Measurements from ENCODE around the gene NFIB.

The NFIB gene

DNA sequence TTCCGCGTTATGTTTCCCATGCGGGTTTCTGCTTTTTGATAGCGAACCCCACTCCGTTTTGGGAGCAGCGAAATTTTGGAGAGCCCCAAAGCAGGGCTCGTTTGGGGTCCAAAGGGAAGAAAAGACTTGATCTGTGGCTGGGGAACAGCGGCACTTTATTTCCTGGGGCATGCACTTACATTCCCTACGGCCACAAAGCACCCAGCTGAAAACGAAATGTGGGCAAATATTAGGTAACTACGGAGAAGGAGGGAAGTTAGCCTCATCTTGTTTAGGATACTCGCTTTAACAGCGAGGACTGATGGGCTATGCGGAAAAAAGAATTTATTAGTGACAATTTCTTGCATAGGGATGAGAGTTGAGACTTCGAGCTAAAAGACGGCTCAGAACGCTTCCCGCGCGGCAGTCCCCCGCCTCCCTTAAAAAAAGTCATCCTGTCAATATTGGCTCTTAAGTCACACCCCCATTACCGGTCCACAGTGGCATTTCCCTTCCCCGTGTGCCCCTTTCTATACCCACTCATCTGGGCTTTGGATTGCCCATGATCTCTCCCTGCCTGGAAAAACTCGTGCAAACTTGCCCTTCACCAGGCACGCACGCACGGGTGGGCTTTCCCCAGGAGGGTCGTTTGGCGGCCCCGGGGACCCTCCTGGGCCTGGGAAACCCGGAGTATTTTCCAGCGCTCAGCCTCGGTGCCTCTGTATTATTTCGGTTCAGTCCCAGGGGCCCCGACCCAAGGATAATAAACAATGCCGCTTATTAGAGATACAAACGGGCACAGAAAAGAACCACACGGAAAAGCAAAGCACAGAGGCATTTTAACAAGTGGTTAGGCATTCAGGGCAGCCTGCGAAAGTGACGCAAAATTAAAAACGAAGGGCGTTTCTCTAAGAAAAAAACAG lies 35.8 kb upstream of the NFIB start:
- H3K4me3 ChIP-seq (ENCODE audit: low read length): no peak overlapping the region
- H3K4me1 ChIP-seq (ENCODE audit: control insufficient read depth, insufficient read depth, low read length): peaks cover 49% of the 10 kb centered on the region
- H3K36me3 ChIP-seq (ENCODE audit: control insufficient read depth, insufficient read depth, low read length): no peaks in the 10 kb centered on the region
- H3K27me3 ChIP-seq (ENCODE audit: control insufficient read depth, insufficient read depth, low read length): peaks cover 77% of the 10 kb centered on the region
- H3K9me3 ChIP-seq (ENCODE audit: control insufficient read depth, low read length): no peaks in the 10 kb centered on the region
- H3K9ac ChIP-seq (ENCODE audit: low read length): peak overlapping the region; percentile 11

- H3K4me3 ChIP-seq (ENCODE audit: low read length): peak overlapping the region; percentile 15
- peak overlapping the region; percentile 11 for H3K9ac ChIP-seq (ENCODE audit: low read length)
- no peaks in the 10 kb centered on the region for H3K9me3 ChIP-seq (ENCODE audit: control insufficient read depth, low read length)
- peaks cover 83% of the 10 kb centered on the region for H3K27me3 ChIP-seq (ENCODE audit: control insufficient read depth, insufficient read depth, low read length)
- H3K4me1 ChIP-seq (ENCODE audit: control insufficient read depth, insufficient read depth, low read length): peaks cover 49% of the 10 kb centered on the region
- no peaks in the 10 kb centered on the region for H3K36me3 ChIP-seq (ENCODE audit: control insufficient read depth, insufficient read depth, low read length)
Measured at GRCh38 chr9:14349146-14349446, 35.2 kb upstream of the NFIB start.

DNA sequence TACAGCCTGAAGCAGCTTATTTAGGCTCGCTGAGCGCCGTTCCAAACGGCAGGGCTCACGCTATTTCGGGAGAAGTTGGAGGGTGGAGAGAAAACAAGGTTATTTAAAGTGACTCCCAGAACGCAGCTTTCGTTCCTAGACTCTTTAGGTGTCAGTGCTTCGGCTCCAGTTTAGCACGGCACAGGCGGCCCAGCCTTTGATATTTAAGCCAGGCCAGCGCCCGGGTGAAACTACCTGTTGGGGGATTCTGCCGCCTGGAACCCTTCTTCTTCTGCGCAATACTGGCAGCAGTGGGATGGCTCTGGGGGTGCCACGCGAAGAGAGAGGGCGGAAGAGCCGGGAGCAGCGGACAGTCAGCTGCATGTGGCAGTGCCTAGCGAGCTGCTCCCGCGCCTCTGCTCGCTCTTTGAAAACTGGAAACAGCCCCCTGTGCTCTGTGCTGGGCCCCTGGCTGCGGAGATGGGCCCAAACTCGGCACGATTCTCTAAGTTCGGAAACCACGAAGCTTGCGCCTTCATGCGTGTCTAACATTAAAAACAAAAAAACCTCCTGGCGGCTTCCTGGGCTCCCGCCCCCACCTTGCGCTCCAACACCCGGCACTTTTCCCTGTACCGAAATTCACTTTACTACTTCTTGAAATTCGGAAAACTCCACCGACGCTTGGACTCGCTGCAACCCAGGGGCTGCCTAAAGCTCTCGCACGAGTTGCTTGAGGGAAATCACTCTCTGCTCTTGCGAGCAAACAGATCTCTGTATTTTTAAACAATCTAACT lies 34.6 kb upstream of the NFIB start:
- H3K27me3 ChIP-seq (ENCODE audit: control insufficient read depth, insufficient read depth, low read length): peaks cover 84% of the 10 kb centered on the region
- H3K36me3 ChIP-seq (ENCODE audit: control insufficient read depth, insufficient read depth, low read length): no peaks in the 10 kb centered on the region
- peak overlapping the region; percentile 11 for H3K9ac ChIP-seq (ENCODE audit: low read length)
- H3K9me3 ChIP-seq (ENCODE audit: control insufficient read depth, low read length): no peaks in the 10 kb centered on the region
- peaks cover 47% of the 10 kb centered on the region for H3K4me1 ChIP-seq (ENCODE audit: control insufficient read depth, insufficient read depth, low read length)
- H3K4me3 ChIP-seq (ENCODE audit: low read length): peak overlapping the region; percentile 15

DNA sequence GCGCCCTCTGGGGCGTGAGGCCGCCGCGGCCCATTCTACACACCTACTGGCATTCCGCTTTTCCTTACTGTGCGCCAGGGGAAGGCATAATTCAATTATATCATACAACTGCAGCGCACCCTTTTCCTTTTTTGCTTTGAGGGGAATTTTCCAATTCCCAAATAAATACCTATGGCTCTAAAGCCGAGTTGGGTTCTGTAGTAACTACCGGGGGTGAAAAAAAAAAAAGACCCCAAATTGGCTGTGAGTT lies 34.1 kb upstream of the NFIB start:
- Histone ChIP-seq H3K9ac (ENCODE audit: low read length) (no peak overlapping the region), H3K4me1 (ENCODE audit: control insufficient read depth, insufficient read depth, low read length) (peaks cover 45% of the 10 kb centered on the region), H3K9me3 (ENCODE audit: control insufficient read depth, low read length) (no peaks in the 10 kb centered on the region), H3K36me3 (ENCODE audit: control insufficient read depth, insufficient read depth, low read length) (no peaks in the 10 kb centered on the region), H3K4me3 (ENCODE audit: low read length) (peak overlapping the region; percentile 22), H3K27me3 (ENCODE audit: control insufficient read depth, insufficient read depth, low read length) (peaks cover 88% of the 10 kb centered on the region)

DNA sequence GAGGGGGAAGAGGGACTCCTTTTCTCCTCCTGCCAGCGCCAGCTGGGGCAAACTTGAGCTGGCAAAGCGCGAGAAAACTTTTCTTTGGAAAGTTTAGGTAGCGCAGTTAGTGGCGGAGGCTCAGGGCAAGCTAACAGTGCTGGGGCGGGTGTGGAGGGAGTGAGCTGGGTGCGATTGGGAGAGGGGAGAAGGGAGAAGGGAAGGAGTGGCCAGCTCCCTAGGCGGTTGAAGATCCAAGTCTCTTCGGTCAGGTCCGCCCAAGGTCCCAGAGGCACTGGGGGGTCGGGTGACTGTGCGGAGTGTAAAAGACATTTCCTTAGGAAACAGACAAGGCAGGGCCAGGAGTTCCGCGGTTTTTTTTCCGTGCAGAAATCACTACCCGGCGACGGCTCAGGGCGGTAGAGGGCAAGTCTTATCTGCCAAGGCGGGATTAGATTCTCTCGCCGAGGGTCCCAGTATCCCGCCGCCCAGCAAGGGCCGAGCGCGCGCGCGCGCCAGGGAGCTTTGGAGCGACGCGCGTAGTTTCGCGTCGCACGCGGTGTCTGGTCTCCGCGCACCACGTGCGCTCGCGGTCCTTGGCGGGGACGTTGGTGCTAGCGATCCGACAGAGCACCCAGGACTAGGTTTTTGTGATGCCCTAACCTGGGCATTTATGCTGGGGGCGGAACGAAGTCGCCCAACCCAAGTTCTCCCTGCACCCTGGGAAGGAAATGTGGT lies 33.6 kb upstream of the NFIB start:
- Histone ChIP-seq H3K4me3 (ENCODE audit: low read length) (peak overlapping the region; percentile 22), H3K9me3 (ENCODE audit: control insufficient read depth, low read length) (no peaks in the 10 kb centered on the region), H3K27me3 (ENCODE audit: control insufficient read depth, insufficient read depth, low read length) (peaks cover 91% of the 10 kb centered on the region), H3K4me1 (ENCODE audit: control insufficient read depth, insufficient read depth, low read length) (peaks cover 45% of the 10 kb centered on the region), H3K36me3 (ENCODE audit: control insufficient read depth, insufficient read depth, low read length) (no peaks in the 10 kb centered on the region), H3K9ac (ENCODE audit: low read length) (no peak overlapping the region)

- Histone ChIP-seq H3K9ac (ENCODE audit: low read length) (no peak overlapping the region), H3K4me1 (ENCODE audit: control insufficient read depth, insufficient read depth, low read length) (peaks cover 45% of the 10 kb centered on the region), H3K4me3 (ENCODE audit: low read length) (peak overlapping the region; percentile 22), H3K27me3 (ENCODE audit: control insufficient read depth, insufficient read depth, low read length) (peaks cover 97% of the 10 kb centered on the region), H3K9me3 (ENCODE audit: control insufficient read depth, low read length) (no peaks in the 10 kb centered on the region), H3K36me3 (ENCODE audit: control insufficient read depth, insufficient read depth, low read length) (no peaks in the 10 kb centered on the region)
Measured at GRCh38 chr9:14346811-14347405, 33.0 kb upstream of the NFIB start.

DNA sequence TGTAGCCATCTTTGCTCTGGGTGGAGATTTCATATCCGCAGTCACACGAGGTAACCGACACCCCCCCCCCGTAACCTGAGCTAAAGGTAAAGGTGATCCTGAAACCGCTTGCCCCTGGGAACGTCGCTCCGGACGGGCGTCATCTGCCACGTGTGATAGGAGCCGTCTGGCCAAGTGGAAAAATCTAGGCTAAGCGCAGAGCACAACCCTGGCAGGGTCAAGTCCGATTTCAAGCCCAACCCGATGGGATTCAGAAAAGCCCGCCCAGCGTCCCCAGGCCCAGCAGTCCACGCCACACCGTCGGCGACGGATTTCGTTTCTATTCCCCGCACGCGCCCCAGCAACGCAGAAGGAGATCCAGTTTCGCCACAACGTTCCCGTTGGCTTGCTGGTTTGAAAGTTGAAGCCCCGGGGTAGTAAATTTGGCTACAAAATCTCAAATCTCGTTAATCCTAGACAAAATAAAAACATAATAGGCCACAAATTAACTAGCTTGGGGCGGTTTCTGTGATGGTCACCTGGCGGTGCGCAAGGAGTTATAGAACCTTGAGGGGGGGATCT lies 32.4 kb upstream of the NFIB start:
- no peaks in the 10 kb centered on the region for H3K9me3 ChIP-seq (ENCODE audit: control insufficient read depth, low read length)
- H3K36me3 ChIP-seq (ENCODE audit: control insufficient read depth, insufficient read depth, low read length): no peaks in the 10 kb centered on the region
- H3K27me3 ChIP-seq (ENCODE audit: control insufficient read depth, insufficient read depth, low read length): peaks cover 97% of the 10 kb centered on the region
- H3K4me1 ChIP-seq (ENCODE audit: control insufficient read depth, insufficient read depth, low read length): peaks cover 45% of the 10 kb centered on the region
- no peak overlapping the region for H3K9ac ChIP-seq (ENCODE audit: low read length)
- H3K4me3 ChIP-seq (ENCODE audit: low read length): no peak overlapping the region

GRCh38 chr9:14345354-14346230 lies 31.7 kb upstream of the NFIB start:
- Histone ChIP-seq H3K9me3 (ENCODE audit: control insufficient read depth, low read length) (no peaks in the 10 kb centered on the region), H3K4me1 (ENCODE audit: control insufficient read depth, insufficient read depth, low read length) (peaks cover 45% of the 10 kb centered on the region), H3K9ac (ENCODE audit: low read length) (no peak overlapping the region), H3K27me3 (ENCODE audit: control insufficient read depth, insufficient read depth, low read length) (peaks cover 95% of the 10 kb centered on the region), H3K4me3 (ENCODE audit: low read length) (no peak overlapping the region), H3K36me3 (ENCODE audit: control insufficient read depth, insufficient read depth, low read length) (no peaks in the 10 kb centered on the region)

DNA sequence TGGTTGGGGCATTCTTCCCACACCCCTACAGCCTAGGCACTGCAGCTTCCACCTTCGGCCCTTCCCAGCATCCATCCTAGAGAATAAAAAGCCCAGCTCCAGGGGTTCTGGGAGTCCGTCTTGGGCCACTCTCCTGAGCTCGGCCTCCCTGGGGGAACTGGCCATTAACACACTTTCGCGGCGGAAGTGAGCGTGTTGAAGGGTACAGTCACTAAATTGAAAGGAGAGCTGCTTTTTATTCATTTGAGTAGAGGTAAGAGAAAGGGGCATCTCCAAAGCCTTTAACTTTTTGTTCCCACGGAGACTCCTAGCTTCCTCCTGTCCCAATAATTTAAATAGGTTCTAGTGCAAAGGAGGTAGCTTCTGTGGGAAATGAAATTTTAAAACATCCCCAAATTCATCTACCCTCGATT lies 31.0 kb upstream of the NFIB start:
- Histone ChIP-seq H3K4me3 (ENCODE audit: low read length) (no peak overlapping the region), H3K9ac (ENCODE audit: low read length) (no peak overlapping the region), H3K9me3 (ENCODE audit: control insufficient read depth, low read length) (no peaks in the 10 kb centered on the region), H3K27me3 (ENCODE audit: control insufficient read depth, insufficient read depth, low read length) (peaks cover 91% of the 10 kb centered on the region), H3K4me1 (ENCODE audit: control insufficient read depth, insufficient read depth, low read length) (peaks cover 44% of the 10 kb centered on the region), H3K36me3 (ENCODE audit: control insufficient read depth, insufficient read depth, low read length) (no peaks in the 10 kb centered on the region)

- no peaks in the 10 kb centered on the region for H3K36me3 ChIP-seq (ENCODE audit: control insufficient read depth, insufficient read depth, low read length)
- peaks cover 35% of the 10 kb centered on the region for H3K4me1 ChIP-seq (ENCODE audit: control insufficient read depth, insufficient read depth, low read length)
- peaks cover 90% of the 10 kb centered on the region for H3K27me3 ChIP-seq (ENCODE audit: control insufficient read depth, insufficient read depth, low read length)
- no peaks in the 10 kb centered on the region for H3K9me3 ChIP-seq (ENCODE audit: control insufficient read depth, low read length)
- no peak overlapping the region for H3K9ac ChIP-seq (ENCODE audit: low read length)
- H3K4me3 ChIP-seq (ENCODE audit: low read length): no peak overlapping the region
Measured at GRCh38 chr9:14344053-14344524, 30.1 kb upstream of the NFIB start.

Measured in mucosa of stomach (tissue), 1 donor.